ENCODE results near the gene SSBP2.
"Not testable (repeated sequence)": the region's sequence is repeated elsewhere in the genome, so short reads cannot be mapped to it uniquely, and the experiment has no call there.

SSBP2 gene

GRCh38 chr5:81450940-81451339 is 300.0 kb downstream of the SSBP2 start:
- no peak for DNase-seq (ENCODE audit: low read depth in 2 of 3, low spot score in 2 of 3)

GRCh38 chr5:81435023-81435422 is 315.9 kb downstream of the SSBP2 start:
- DNase-seq (ENCODE audit: low read depth in 2 of 3, low spot score in 2 of 3): no peak

GRCh38 chr5:81429985-81430384 is 320.9 kb downstream of the SSBP2 start:
- DNase-seq (ENCODE audit: low read depth in 2 of 3, low spot score in 2 of 3): no peak

DNA sequence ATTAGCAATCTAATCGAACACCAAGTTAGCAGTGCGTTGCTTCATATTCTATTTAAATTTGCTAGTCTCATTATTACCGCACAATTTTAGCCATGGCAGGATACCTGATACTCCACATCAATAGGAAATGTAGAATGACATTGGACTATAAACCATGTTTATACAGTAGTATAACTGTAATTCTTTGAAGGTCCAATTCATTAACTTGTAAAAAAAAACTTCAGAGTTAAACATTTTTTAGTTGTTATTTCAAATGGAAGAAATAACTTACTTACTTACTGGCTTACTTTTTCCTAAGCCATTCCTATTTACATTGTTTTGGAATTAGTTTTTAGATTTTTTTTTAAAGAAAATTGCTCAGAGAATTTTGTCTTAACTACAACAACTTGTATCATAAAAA is 321.5 kb downstream of the SSBP2 start:
- no peak for DNase-seq (ENCODE audit: low read depth in 2 of 3, low spot score in 2 of 3)

GRCh38 chr5:81428861-81429260 is 322.0 kb downstream of the SSBP2 start:
- DNase-seq (ENCODE audit: low read depth in 2 of 3, low spot score in 2 of 3): no peak

DNA sequence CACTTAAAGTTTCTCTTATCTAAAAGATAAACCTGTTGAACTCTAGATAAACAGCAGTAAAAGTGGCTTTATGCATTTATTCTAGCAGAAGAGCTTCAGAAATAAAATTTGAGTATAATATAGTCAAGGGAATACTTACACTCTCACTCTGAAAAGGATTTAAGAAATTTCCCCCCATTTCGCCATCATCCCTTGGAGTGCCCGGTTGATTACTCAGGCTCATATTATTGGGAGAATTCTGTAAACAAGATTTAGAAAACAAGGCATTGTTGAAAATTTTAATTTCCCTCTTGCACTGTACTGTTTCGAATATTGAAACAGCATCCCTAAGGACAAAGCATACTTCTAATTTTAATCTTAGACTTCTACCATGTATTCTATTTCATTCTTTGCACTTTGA is 322.5 kb downstream of the SSBP2 start:
- DNase-seq (ENCODE audit: low read depth in 2 of 3, low spot score in 2 of 3): no peak

- no peak for DNase-seq (ENCODE audit: low read depth in 2 of 3, low spot score in 2 of 3)
Observed at GRCh38 chr5:81427566-81427965, 323.3 kb downstream of the SSBP2 start.

- no peak for DNase-seq (ENCODE audit: low read depth in 2 of 3, low spot score in 2 of 3)
Observed at GRCh38 chr5:81426359-81427030, 324.4 kb downstream of the SSBP2 start.

- no peak for DNase-seq (ENCODE audit: low read depth in 2 of 3, low spot score in 2 of 3)
Observed at GRCh38 chr5:81425569-81425968, 325.3 kb downstream of the SSBP2 start.

DNA sequence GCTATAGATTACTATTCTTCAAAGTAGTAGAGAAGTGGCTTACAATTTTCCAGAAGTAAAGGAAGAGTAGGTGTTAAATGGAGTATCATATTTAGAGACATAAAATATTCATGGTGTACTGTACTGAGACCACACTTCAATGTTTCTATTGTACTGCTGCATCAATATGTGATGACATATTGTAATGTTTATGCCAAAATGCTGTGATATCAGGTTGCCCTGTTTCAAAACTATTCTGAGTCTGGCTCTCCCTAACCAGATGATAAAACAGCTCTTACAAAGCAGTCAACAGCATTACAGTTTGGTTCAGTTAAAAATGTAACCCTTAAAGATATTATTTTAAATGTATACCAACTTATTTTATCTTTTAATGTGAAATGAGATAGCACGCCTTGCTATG is 326.2 kb downstream of the SSBP2 start:
- no peak for DNase-seq (ENCODE audit: low read depth in 2 of 3, low spot score in 2 of 3)

DNA sequence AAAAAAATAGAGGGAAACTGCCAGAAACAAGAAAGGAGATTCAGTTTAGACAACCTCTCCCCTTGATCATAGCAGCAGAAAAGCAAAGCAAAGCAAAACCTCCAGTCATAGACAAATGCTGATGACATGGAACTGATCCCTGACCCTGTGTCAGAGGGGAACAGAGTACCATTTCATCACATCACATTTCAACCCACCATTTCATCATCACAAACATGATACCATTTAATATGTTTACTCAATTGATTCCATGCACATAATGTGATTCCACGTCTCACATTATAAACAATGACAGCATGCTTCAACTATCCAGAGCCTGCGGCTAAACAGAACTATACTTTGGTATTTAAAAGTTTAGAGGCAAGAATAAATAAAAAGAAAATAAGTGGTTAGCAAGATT is 328.2 kb downstream of the SSBP2 start:
- no peak for DNase-seq (ENCODE audit: low read depth in 2 of 3, low spot score in 2 of 3)

GRCh38 chr5:81420039-81420667 is 330.7 kb downstream of the SSBP2 start:
- DNase-seq (ENCODE audit: low read depth in 2 of 3, low spot score in 2 of 3): no peak

GRCh38 chr5:81418606-81419005 is 332.3 kb downstream of the SSBP2 start:
- no peak for DNase-seq (ENCODE audit: low read depth in 2 of 3, low spot score in 2 of 3)

DNA sequence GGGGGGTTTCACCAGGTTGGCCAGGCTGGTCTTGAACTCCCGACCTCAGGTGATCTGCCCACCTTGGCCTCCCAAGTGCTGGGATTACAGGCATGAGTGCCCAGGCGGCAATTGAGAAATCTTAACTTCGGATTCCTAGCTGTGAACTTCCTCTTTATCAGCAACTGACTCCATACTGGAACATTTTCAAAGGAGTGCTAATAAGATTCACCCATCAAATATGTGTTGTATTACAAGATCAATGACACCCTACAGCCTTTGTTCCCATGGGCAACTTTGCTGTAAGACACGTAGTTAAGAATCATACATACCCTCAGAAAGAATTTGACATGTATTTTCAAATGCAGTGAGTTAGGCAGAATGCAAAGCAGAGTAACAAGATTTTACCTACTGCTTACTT is 333.8 kb downstream of the SSBP2 start:
- no peak for DNase-seq (ENCODE audit: low read depth in 2 of 3, low spot score in 2 of 3)

DNA sequence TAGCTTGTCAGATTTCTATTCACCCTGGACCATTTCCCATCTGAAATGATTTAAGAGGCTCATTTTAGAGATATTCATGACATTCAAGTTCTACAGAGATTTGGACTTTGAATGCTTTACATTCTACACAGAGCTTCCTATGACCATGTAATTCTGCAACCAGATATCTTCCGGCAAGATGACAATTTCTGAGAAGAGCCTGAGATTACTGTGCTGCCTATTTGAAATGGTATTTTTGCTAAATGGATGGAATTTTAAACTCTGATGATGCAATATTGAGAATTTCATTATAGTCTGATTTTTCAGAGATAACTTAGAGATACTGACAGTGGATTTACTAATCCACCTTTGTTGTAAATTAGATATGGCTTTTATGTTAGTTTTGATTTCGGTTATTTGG is 341.0 kb downstream of the SSBP2 start:
- no peak for DNase-seq (ENCODE audit: low read depth in 2 of 3, low spot score in 2 of 3)

DNA sequence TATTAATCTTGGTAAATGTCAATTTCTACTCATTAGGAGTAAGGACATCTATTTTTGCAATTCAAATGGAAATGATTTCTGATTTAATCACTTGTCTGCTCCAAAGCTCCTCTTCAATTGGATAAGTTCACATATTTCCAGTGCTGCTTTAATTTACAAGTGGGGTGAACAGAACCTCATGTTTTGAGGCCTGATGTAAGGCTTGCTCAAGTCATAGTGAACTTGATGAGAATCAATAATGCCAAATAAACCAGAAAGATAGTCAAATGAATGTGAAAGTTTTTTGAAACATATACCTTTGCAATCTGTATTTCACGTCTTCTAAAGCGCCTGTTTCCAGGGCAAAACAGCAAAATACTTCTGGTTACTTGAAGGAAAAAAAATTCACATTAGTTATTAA is 341.5 kb downstream of the SSBP2 start:
- no peak for DNase-seq (ENCODE audit: low read depth in 2 of 3, low spot score in 2 of 3)

DNA sequence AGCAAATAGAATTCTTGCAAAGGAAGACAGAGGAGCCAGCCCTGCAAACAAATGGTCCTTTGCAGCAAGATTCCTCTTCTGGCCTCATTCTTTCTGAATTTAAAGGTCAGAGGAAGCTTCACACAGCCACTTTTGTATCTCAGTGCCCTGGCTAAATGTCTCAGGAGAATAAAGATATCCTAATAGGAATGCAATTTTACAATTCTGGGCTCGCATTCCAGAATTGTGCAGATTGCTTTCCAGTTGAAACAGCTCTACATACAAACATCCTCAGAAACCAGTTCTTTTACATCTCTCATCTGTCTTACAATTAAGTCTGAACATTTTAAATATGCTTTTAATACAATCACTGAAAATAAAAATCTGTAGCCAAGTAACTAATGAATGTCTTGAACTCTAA is 342.4 kb downstream of the SSBP2 start:
- DNase-seq (ENCODE audit: low read depth in 2 of 3, low spot score in 2 of 3): no peak

DNA sequence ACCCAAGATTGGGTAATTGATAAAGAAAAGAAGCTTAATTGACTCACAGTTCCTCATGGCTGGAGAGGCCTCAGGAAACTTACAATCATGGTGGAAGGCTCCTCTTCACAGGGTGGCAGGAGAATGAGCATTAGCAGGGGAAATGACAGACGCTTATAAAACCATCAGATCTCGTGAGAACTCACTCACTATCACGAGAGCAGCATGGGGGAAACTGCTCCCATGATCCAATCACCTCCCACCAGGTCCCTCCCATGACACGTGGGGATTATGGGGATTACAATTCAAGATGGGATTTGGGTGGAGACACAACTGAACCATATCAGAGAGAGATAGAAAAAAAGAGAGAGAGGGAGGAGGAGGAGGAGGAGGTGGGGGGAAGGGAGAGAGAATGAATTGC is 343.1 kb downstream of the SSBP2 start:
- DNase-seq (ENCODE audit: low read depth in 2 of 3, low spot score in 2 of 3): not testable (repeated sequence)

- DNase-seq (ENCODE audit: low read depth in 2 of 3, low spot score in 2 of 3): no peak
Observed at GRCh38 chr5:81405126-81405891, 345.6 kb downstream of the SSBP2 start.

DNA sequence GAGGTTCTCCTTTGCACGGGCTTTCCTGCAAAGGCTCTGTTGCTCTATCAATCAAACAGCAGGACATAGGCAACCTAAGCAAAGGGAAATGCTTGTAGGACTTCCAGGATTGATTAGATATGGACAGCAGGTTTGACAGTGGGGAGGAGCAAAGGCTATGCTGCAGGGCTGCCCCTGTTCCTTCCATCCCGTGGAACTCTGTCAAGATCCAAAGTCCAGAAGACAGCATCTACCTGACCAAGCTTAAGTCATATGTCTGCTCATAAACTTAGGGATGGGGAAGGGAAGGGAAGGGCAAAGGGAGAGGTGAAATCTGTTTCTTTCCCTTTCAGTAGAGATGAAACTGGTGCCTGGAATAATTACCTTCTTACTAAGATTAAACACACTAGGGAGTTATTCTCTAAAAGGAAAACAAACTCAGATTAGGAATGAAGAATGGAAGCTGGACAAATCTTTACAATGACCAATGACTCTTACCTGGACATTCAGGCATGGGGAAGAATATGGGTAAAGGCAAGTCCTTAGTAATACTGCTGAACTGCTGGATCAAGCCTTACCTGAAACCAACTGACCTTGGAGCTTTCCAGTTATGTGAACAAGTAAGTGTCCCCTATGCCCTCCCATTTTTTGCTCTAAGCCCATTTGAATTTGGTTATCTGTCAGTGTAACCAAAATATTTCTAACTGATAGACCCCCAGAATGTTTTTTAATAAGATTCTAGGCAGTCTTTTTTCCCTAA is 348.5 kb downstream of the SSBP2 start:
- DNase-seq (ENCODE audit: low read depth in 2 of 3, low spot score in 2 of 3): no peak

GRCh38 chr5:81401266-81401665 is 349.6 kb downstream of the SSBP2 start:
- DNase-seq (ENCODE audit: low read depth in 2 of 3, low spot score in 2 of 3): no peak

DNA sequence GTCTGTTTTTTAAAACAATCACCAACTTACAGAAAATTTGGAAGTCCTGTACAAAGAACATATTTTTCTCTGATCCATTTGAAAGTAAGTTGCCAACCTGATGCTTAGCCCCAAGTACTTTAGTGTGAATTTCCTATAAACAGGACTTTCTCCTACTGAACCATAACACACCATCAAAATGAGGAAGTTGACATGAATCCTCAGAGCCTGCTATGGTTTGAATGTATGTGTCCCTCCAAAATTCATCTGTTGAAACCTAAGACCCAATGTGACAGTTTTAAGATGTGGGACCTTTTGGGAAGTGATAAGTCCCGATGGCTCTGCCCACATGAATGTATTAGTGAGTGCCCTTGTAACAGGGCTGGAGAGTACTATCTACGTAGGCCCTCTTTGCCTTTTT is 350.5 kb downstream of the SSBP2 start:
- DNase-seq (ENCODE audit: low read depth in 2 of 3, low spot score in 2 of 3): no peak

Data from activated CD8-positive, alpha-beta memory T cell treated with anti-CD3 and anti-CD28 coated beads for 48 hours (primary cell).